GM12873 (cell line): ENCODE measurements around the gene ABITRAM.

Source experiments
- CTCF ChIP-seq: IDR thresholded peaks from 2 replicates; pipeline ENCODE4 v1.5.1; 2012; ENCODE audit warnings: low read depth, mild to moderate bottlenecking, moderate library complexity, low read length, control low read depth; ENCODE audit not compliant: insufficient read depth; ENCODE audit errors: missing control alignments

ABITRAM gene, protein sequence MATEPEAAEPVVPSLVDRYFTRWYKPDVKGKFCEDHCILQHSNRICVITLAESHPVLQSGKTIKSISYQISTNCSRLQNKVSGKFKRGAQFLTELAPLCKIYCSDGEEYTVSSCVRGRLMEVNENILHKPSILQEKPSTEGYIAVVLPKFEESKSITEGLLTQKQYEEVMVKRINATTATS

DNA sequence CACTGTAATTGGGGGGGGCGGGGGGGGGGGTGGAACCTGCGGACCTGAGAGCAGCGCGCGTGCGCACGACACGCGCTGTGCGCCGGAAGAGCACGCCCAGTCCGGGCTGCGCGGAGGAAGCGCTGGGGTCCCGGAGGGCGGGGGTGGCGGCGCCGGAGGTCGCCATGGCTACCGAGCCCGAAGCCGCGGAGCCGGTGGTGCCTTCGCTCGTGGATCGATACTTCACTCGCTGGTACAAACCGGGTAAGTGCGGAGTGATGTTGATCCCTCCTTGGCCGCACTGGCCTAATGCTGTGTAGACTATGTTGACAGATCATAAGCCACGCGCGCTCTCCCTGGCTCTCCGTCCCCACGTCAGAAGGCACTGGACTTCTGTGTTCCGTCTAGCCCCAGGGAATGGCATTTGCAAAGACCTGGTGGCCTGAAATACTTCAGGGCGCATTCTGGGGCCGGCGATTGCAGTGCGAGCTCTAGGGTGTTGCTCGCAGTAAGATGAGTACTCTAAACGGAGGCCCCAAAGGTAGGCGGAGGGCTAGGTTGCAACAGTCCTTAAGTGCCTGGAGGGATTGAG is at the start of gene ABITRAM:
ABITRAM (plus strand) TSS at position 78 of the 571 bp plus-strand sequence; CDS start at position 165, 87 bp downstream.
- no peak for TF ChIP-seq CTCF

DNA sequence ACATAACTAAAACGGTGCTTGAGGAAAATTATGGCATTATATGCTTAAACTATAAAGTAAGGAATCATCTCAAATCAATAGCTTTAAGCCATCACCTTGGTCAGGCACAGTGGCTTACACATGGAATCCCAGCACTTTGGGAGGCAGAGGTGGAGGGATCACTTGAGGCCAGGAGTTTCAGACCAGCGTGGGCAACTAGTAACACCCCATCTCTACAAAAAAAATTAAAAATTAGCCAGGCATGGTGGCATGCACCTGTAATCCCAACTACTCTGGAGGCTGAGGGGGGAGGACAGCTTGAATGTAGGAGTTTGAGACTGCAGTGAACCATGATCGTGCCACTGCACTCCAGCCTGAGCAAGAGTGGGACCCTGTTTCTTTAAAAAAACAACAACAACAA is 49.5 kb upstream of the ABITRAM start:
- no peak for TF ChIP-seq CTCF

DNA sequence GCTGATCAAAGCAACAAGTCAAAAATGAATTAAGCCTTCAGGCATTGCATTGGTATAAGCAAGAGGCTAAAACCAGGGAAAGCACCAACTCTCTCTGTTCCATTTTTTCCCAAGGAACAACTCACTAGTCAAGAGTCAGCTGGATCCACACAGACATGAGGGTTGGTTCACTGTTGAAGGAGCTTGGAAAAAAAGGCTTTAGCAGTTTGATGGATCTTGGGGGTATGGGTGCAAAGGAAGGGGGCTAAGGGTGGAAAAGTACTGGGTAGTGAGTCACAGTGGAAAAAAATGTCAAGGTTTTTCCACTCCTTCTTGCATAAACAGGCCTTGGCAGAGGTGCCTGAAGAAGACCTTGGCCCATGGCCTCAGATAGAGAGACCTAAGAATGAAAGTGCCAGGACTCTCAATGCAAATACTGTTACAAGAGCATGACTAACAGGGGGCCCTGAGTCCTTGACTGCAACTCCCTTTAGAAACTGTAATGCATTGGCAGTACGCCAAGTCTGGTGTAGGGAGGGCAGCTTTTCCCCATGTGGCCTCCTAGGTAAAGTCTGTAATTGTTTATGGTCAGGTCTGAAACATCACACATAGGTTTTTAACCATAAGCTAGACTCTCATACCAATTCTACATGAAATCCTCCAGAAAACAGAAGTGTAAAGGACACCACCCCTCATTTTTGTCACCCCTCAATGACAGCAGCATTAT is 48.4 kb upstream of the ABITRAM start:
- no peak for TF ChIP-seq CTCF

- TF ChIP-seq CTCF, result peak; percentile 21
Observed at GRCh38 chr9:108889649-108890067, 44.5 kb upstream of the ABITRAM start.

DNA sequence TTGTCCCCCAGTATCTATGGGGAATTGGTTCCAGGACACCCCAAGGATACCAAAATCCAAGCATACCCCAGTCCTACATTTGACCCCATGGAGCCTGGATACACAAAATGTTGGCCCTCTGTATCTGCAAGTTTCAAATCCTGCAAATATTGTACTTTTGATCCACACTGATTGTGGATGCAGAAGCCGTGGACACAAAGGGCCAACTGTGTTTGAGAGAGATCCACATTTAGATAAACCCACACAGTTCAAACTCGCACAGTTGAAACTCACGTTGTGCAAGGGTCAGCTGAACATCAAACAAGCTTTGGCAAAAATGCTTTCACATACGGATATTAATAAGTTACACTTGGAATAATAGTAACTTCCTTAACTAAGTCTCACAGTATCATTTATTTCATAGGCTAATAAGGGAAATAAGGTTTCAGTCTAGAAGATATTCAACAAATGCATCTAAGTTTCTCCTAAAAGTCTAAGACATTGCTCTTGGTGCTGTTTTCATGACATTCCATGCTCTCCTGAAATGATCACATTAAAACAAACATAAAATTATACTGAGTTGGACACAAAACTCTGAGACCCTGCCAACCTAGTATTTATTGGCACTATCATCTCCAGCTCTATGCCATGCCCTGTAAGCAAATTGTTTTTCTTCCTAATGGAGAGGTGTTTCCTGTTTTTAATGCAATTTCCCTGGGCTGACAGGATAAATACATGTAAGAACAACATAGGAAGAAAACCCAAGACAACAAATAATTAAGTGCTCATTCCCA is 39.8 kb upstream of the ABITRAM start:
- TF ChIP-seq CTCF, result no peak

- no peak for TF ChIP-seq CTCF
Observed at GRCh38 chr9:108897324-108898096, 36.7 kb upstream of the ABITRAM start.
